ENCODE data around the gene SLITRK6.
"Not testable (repeated sequence)": the region's sequence is repeated elsewhere in the genome, so short reads cannot be mapped to it uniquely, and the experiment has no call there.

The SLITRK6 gene, protein sequence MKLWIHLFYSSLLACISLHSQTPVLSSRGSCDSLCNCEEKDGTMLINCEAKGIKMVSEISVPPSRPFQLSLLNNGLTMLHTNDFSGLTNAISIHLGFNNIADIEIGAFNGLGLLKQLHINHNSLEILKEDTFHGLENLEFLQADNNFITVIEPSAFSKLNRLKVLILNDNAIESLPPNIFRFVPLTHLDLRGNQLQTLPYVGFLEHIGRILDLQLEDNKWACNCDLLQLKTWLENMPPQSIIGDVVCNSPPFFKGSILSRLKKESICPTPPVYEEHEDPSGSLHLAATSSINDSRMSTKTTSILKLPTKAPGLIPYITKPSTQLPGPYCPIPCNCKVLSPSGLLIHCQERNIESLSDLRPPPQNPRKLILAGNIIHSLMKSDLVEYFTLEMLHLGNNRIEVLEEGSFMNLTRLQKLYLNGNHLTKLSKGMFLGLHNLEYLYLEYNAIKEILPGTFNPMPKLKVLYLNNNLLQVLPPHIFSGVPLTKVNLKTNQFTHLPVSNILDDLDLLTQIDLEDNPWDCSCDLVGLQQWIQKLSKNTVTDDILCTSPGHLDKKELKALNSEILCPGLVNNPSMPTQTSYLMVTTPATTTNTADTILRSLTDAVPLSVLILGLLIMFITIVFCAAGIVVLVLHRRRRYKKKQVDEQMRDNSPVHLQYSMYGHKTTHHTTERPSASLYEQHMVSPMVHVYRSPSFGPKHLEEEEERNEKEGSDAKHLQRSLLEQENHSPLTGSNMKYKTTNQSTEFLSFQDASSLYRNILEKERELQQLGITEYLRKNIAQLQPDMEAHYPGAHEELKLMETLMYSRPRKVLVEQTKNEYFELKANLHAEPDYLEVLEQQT

DNA sequence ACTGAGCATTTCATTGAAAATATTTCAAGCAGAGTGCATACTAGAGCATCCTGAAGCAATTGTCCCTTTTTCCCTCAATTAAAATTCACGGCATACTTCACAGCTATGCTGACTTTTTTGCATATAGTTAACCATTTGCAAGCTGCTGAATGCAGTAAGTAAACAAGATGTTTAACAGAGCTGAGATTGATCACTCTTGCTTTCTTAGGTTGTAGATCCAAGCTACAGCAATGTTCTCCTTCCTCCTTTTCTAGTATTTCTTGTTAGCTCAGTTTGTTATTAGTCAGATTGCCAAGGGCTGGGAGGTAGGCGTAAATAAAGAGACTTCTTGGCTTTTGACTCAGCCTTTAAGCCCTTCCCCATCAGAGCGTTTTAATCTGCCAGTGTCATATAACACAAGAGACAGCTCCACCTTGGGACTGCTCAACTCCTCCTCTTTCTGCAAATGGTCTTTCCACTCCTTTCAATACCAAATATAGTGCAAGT, at the start of gene SLITRK6:
Gene SLITRK6 (minus strand): TSS at position 323 of the 486 bp plus-strand sequence. CDS start 2,911 bp downstream, outside the sequence.
- no peak for DNase-seq (ENCODE audit: low read depth)

DNA sequence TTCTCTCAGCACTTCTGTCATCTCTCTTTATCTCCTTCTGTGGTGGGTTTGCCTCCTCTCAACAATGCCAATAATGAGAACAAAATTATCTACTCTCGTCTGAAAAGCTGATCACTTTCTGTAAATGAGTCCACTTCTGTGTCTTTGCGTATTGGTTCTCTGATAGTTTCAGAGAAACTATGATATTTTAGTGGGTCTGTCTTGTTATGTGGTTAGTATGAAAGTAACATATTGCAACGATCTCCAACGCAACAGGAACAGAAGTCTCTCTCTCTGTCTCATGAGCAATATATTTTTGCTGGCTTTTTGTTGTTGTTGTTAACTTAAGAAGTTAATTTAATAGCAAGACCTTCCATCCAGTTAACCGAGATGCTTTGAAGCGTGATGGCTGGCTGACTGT, 47.8 kb upstream of the SLITRK6 start:
- no peak for DNase-seq (ENCODE audit: low read depth)

DNA sequence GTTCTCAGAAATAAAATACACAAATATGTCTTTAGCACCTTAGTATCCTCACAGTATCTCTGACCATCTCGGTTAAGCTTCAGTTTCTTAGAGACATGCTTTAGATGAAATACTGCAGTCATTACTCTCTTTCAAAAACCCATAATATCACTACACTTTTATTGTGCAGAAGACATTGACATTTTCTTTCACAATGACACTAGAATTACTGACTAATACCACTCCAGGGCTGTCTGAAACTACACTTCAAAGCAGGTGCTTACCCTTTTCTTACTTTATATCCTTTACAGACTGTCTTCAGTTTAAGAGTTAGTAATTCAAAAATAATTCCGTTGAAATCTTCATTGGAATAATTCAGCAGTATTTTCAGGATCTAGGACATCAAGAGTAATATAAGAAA, 42.2 kb upstream of the SLITRK6 start:
- no peak for DNase-seq (ENCODE audit: low read depth)

DNA sequence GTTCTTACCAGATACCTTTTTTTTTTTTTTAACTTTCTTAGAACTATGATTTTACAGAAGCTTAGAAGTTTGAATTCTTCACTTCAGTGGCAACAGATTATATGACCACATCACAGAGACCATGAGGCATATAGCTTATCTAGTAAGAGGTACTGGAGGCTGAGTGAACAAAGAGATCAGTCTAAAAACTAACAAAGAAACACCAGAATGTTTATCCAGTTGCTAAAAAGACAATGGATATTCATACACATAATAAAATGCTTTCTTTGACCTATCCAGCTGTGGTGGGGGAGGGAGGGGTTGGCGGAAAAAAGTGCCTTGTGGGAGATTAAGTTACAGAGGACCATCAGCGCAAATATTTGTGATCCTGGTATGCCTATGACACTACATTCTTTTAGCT, 34.7 kb upstream of the SLITRK6 start:
- no peak for DNase-seq (ENCODE audit: low read depth)

DNA sequence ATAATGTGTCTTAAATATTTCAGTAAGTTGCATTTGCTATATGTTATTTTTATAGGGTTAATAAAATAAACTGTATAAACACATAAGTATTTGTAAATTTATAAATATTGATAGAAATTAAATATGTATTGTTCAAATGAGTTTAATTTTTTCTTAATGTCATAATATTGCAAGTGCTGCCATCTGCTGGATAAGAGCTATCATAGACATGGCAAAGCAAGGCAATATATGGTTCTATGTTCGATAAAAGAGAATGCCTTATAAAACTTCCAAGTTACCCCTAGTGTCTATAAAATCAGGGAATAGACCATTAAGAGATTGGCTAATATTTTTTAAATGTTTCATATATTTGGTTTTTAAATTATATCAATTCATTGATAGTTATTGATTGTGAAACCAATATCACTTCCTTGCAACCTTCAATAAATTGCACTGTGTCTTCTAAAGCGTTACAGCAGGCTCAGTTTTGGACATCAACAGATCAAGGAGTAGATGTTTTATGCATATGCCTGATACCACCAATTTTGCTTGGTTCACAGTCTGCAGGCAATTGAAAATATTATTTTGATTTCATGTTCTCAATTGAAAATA, 29.0 kb upstream of the SLITRK6 start:
- no peak for DNase-seq (ENCODE audit: low read depth)

DNA sequence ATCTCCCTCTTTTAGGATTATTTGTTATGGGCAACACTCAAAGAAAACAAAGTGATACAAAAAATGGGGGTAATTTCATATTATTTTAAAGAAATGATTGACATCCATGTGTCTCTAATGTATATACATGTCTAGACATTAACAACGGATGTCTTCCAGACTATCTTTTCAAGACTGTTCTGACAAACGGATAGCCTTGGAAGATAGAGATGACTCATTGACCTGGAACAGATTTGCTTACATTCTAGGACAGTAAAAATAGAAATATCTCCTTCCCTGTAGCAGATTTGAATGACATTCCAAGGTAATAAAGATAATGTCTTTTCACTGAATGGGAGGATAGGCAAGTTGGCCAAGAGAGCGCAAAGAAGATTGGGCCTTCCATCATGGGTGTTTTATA, 26.2 kb upstream of the SLITRK6 start:
- DNase-seq (ENCODE audit: low read depth), result no peak

DNA sequence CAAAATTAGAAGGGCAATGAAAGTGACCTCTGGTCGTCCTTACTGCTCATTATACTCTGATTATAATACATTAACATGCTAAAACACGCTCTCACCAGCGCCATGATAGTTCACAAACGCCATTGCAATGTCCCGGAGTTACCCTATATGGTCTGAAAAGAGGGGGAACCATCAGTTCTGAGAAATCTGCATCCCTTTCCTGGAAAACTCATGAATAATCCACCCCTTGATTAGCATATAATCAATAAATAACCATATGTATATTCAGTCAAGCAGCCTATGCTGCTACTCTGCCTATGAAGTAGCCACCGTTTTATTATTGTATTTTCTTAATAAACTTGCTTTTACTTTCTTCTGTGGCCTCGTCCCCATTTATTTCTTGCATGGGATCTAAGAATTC, 24.6 kb upstream of the SLITRK6 start:
- no peak for DNase-seq (ENCODE audit: low read depth)

DNA sequence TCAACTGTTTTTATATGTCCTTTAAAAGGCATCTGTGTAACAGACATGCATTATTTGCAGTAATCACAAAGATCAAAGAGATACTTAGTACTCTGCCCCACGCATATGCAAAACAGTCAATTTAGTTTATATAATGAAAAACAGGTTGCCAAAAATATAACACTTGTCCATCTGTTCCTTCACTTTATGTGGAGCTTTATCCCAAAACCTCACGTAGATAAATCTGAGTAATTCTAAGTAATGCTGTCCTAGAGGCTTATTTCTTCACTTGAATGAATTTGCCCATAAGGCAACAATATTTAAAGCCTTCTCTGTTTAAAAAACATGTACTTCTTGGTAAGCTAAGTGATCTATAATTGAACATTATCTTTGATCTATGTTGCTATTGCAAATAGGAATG, 20.3 kb upstream of the SLITRK6 start:
- DNase-seq (ENCODE audit: low read depth), result no peak

DNA sequence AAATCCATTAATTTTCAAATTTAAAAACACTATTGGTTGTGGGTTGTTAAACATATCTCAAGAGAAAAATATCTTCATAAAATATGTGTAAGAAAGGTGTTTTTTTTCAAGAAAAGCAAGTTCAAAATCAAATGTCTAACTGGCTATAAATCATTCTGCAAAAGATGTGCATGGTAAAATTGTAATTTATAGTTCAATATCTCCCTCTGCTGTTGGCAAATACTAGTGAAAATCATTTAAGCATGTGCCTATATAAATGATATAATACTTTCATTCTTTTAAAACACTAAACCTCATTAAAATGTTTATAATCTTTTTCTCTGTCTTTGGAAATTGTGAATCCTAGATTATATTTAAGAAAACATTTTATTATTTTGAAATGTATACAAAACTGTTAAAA, 17.2 kb upstream of the SLITRK6 start:
- no peak for DNase-seq (ENCODE audit: low read depth)

DNA sequence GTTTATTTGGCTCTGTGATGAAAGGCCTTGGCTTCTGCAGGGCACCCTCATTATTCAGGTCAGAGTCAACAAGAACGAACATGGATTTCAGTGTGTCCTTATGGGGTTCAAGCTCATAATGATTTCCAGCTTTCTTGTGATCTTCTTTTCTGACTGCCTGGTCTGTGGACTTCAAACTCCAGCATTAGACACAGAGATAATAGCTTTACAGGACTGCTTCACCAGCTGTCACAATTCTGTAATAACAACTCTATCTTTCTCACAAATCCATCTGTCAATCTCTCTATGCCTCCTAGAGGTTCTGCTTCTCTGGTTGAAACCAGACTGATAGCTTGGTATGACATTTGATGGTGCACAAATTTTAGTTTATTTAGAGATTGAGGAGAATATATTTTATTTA, 13.1 kb upstream of the SLITRK6 start:
- DNase-seq (ENCODE audit: low read depth), result no peak

DNA sequence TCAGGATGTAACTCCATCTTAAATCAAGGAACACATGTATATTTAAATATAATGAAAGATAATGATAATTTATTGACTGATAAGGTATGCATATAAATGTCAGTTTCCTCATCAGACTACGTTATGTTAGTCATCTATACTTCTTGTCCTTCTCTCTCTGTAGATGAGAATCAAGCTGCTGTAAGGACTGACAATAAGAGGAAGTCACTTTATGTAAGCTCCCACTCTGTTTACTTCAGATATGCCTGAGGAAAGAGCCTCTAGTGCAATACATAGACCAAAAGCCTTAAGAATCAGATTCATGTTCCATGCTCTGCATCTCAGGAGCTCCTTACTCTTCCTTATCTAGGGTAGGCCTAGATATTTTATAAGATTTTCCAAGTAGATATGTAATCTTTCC, 9.6 kb upstream of the SLITRK6 start:
- no peak for DNase-seq (ENCODE audit: low read depth)

DNA sequence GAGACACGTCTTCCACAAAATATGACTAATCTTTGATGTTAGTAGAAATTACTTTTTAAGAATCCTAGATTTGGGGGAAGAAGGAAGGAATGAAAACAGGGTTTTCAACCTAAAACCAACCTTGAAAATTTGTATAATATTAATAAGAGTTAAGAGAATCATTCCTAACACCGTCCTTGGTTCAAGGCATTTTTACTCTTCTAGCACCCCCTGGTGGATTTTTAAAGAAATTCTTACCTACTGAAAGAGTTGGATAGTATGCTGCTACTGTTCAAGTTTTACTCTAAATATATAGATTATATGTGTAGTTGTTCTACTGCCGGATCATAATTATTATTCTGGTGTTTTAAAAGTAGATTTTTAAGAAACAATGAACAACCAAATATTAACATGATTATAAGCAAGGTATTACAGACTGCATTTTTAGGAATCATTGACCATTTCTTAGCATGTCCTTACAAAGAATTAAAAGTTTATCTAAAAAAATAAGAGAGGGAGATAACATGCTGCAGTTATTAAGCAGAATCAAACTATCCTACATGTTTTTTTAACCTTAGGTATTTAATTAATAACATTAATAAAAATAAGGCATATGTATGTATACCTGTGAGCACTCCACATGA, 7.4 kb upstream of the SLITRK6 start:
- DNase-seq (ENCODE audit: low read depth), result no peak

DNA sequence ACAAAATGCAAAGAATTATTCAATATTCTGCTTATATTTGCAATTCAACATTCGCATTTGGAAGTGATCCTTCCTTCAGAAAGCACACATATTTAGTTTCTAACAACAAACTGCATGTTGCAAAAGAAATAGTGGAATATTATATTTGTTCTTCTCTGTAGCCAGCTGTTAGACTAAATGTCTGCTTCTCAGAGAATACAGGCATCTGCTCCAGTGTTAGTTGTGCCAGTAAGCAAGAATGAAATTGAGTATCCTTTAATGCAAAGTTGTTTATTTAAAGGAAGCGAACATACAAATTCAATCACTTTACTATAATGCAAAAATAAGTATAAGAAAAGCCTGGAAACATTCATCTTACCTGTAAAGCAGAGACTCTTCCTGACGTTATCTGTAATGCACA, 663 bp downstream of the SLITRK6 start:
- no peak for DNase-seq (ENCODE audit: low read depth)

DNA sequence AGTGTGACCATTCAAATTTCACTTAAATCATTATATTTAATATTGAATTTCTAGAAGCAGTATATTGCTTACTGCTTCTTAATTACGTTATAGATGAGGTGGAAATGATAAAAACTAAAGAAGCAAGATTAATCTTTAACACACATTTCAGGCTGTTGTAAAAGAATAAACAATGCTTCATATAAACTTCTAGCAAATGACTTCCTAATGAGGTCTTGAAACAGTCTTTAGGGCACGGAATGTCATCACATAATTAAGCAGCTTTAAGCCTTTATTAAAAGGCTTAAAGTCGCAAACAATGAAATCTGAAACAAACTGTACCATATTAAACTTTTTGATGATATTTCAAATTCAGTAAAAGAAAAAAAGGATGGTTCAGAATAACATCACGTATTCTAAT, 1.9 kb downstream of the SLITRK6 start:
- DNase-seq (ENCODE audit: low read depth), result no peak

DNA sequence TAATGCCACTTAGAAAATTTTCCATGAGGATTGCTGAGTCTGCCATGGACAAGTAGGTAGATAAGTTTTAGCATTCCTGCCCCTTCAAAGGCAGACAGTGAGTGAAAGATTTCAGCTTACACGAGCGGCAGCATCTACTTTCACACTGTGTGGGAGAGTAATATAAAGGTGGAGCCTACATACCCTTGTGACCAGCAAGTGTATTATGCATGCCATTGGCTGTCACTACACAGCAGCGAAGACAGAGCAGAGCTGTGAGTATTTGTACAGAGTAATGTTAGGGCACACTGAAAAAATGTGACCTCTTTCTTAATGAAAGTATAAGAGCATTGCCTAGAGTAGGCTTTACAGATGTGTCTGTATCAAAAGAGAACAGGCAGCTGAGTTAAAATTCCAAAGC, 14.0 kb downstream of the SLITRK6 start:
- DNase-seq (ENCODE audit: low read depth), result no peak

DNA sequence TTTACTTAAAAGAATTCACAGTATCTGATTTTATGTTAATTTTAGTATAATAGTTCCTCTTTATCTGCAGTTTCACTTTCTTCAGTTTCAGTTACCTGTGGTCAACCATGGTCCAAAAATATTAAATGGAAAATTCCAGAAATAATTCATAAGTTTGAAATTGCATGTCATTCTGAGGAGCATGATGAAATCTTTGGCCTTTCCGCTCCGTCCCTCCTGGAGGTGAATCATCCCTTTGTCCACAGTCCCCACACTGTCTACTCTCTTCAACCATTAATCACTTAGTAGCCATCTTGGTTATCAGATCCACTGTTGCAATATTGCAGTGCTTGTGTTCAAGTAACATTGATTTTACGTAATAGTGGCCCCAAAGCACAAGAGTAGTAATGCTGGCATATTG, 26.9 kb downstream of the SLITRK6 start:
- no peak for DNase-seq (ENCODE audit: low read depth)

DNA sequence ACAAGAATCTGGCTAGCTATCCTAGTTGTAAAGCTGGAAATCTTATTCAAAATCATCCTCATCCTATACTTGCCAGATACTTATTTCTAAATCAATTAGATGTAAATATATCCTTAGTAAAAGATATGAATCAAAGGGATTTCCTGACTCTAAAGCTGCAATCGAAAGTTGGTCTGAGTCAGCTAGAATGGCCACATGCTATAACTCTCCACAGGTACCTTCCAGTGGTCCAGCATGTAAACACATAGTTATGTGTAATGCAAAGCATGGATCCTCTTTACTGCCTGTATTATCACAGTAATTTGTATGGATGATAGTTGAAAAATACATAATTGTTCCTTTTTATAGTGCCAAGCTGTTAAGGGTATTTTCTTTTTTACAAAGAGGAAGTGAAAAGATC, 27.4 kb downstream of the SLITRK6 start:
- no peak for DNase-seq (ENCODE audit: low read depth)

DNA sequence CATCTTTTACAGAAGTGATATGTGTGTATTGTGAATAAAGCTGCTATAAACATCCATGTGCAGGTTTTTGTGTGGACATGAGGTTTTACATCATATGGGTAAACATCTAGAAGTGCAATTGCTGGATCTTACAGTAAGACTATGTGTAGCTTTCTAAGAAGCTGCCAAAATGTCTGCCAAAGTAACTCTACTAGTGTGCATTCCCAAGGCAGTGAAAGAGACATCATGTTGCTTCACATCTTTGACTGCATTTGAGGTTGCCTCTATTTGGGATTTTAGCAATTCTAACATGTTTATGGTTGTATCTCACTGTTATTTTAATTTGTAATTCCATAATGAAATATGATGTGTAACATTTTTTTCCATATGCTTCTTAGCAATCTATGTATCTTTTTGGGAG, 30.3 kb downstream of the SLITRK6 start:
- no peak for DNase-seq (ENCODE audit: low read depth)

DNA sequence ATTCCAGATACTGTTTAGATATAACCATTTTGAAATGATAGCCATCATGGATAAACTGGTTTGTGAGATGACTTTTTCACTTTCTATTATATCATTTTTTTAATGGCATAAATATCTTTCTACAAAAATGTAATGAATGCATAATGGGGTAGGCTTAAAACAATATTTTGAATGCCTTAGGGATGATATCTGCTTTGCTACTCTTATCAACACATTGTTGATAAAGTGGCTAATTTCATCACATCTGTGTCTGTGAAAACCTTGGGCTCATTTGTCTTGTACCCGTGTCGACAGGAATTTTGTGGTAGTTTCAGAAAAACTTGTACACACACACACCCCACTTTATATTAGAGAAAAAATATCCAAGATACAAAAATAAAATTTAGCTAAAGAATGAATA, 44.1 kb downstream of the SLITRK6 start:
- DNase-seq (ENCODE audit: low read depth), result no peak

DNA sequence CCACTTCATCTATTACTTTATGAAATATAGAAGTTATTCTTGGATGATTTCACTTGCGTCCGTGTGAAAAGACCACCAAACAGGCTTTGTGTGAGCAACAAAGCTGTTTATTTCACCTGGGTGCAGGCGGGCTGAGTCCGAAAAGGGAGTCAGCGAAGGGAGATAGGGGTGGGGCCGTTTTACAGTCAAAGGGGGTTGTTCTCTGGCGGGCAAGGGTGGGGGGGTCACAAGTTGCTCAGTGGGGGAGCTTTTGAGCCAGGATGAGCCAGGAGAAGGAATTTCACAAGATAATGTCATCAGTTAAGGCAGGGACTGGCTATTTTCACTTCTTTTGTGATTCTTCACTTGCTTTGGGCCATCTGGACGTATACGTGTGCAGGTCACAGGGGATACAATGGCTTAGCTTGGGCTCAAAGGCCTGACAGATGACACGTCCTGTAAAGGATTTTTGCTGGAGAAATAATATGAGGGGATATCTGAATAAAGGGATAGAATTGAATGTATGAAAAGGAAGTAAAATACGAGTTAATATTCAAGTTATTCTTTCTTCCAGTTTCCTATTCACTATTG, 55.9 kb downstream of the SLITRK6 start:
- DNase-seq (ENCODE audit: low read depth), result not testable (repeated sequence)
